GM06990 (cell line): ENCODE measurements around the gene COBLL1.

Source experiments
- DNase-seq: peaks from one replicate; pipeline ENCODE4 v3.0.0-alpha.2; 2011; ENCODE audit not compliant: insufficient read length; ENCODE audit errors: extremely low read depth
- H3K27me3 ChIP-seq: replicated peaks from 2 replicates; pipeline ENCODE4 v1.6.0; 2011; ENCODE audit warnings: low read length; ENCODE audit not compliant: control insufficient read depth, insufficient read depth
- H3K36me3 ChIP-seq: 2 replicates; pipeline ENCODE4 v1.5.1; 2011; ENCODE audit warnings: low read length; ENCODE audit not compliant: control insufficient read depth, insufficient read depth
- H3K4me3 ChIP-seq: replicated peaks from 2 replicates; pipeline ENCODE4 v1.5.1; 2011; ENCODE audit warnings: low read depth, mild to moderate bottlenecking, control low read depth, low read length
- TF ChIP-seq, protein P1 (sequence below): IDR thresholded peaks from 2 replicates; pipeline ENCODE4 v1.5.1; 2011; ENCODE audit warnings: low read length, control low read depth, mild to moderate bottlenecking, inconsistent platforms; ENCODE audit not compliant: insufficient read depth, poor library complexity, severe bottlenecking

Gene COBLL1

DNA sequence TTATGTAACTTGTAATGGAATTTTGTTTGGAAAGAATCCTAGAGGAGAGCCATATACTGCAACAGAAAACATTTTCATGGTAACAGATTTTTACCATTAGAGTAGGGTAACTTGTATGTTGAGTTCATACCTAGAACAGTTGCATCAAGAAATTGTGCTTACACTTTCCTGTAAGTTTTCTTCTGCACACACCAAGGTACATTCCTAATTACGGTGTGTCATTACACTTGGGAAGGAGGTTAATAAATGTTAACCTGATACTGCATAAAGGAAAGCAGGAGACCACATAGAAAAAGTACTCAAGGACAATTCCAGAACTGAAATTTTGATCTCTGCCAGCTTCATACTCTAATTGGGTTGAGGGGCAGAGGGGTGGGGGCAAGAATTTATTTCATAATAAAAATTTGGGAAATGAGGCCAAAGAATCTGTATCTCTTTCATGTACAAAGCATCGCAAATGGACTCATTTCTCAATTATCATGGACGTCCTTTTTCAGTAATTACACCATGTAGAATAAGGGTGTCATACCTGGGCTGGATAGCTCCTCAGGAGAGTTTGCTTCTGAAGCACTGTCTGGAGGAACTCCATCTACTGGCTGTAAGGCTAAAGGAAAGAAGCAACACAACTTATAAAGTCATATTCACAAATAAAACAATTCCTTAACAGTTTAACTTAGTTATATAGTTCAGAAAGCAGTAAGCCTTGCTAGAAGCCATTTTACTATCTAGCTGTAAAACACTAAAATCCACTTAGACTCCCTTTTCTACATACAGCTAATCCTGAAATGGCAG is 137.5 kb downstream of the COBLL1 start:
- Histone ChIP-seq H3K27me3 (no peaks in the 10 kb centered on the region; the same call in 1 of the 2 replicates), H3K4me3 (no peak overlapping the region), H3K36me3 (no peaks in the 10 kb centered on the region)
- DNase-seq: no peak
- TF ChIP-seq, protein P1, sequence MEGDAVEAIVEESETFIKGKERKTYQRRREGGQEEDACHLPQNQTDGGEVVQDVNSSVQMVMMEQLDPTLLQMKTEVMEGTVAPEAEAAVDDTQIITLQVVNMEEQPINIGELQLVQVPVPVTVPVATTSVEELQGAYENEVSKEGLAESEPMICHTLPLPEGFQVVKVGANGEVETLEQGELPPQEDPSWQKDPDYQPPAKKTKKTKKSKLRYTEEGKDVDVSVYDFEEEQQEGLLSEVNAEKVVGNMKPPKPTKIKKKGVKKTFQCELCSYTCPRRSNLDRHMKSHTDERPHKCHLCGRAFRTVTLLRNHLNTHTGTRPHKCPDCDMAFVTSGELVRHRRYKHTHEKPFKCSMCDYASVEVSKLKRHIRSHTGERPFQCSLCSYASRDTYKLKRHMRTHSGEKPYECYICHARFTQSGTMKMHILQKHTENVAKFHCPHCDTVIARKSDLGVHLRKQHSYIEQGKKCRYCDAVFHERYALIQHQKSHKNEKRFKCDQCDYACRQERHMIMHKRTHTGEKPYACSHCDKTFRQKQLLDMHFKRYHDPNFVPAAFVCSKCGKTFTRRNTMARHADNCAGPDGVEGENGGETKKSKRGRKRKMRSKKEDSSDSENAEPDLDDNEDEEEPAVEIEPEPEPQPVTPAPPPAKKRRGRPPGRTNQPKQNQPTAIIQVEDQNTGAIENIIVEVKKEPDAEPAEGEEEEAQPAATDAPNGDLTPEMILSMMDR: no peak

GRCh38 chr2:164701565-164701964 is 140.1 kb downstream of the COBLL1 start:
- no peaks in the 10 kb centered on the region for H3K36me3 ChIP-seq
- H3K4me3 ChIP-seq: no peak overlapping the region
- no peak for DNase-seq
- TF ChIP-seq, protein P1: no peak
- no peaks in the 10 kb centered on the region; the same call in 1 of the 2 replicates for H3K27me3 ChIP-seq

DNA sequence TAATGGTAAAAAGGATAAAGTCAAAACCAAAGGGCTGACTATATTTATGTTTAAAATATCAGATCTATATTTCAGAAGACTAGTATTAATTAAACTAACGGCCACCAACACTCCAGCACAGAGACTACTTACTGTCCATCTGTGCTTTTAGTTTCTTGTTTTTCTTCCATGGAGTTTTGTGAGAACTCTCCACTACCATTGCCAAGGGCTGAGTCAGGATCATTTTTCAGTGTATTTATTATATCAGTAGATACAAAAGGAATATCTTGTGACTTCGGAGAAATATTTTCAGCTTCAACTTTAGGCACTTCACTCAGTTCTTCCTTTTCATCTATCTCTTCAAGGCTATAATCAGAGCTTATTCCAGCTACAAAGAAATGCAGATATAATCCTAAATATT is 141.2 kb downstream of the COBLL1 start:
- TF ChIP-seq, protein P1: no peak
- H3K36me3 ChIP-seq: no peaks in the 10 kb centered on the region
- H3K27me3 ChIP-seq: no peaks in the 10 kb centered on the region; the same call in 1 of the 2 replicates

DNA sequence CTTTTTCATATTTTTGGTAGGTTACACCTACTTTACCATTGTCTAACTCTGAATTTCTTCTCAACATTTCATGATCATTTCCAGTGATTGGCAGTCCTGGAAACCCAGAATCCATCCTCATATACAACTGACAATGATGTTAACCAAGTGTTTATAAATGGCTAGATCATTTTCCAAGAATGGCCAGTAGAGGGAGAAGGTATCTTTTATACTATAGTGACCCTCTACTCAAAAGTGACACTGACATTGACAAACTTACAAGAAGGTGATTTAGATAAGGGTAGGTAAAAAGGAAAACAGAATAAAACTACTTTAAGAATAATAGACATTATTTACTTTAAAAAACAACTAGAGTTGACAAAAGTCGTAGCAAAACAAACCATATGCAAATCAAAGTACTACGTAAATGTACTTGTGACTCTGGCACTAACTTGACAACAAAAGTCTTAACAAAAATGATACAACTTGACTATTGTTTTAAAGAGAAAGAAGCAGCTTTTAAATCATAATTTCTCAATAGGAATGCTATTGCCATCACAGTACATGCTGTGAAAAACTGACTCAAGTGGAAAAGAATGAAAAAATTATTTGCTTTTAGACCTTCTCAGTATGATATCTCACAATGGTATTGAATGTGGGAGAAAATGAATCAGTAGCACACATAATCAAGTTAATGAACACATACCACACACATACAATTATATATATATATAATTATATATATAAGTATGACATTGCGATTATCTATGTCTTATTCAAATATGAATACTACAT is 143.7 kb downstream of the COBLL1 start:
- Histone ChIP-seq H3K4me3 (no peak overlapping the region), H3K36me3 (no peaks in the 10 kb centered on the region), H3K27me3 (no peaks in the 10 kb centered on the region)
- no peak for DNase-seq
- TF ChIP-seq, protein P1: peak; percentile 45

More for the DNA sequence above, 141.2 kb downstream of the COBLL1 start:
- DNase-seq: no peak
- H3K4me3 ChIP-seq: no peak overlapping the region

DNA sequence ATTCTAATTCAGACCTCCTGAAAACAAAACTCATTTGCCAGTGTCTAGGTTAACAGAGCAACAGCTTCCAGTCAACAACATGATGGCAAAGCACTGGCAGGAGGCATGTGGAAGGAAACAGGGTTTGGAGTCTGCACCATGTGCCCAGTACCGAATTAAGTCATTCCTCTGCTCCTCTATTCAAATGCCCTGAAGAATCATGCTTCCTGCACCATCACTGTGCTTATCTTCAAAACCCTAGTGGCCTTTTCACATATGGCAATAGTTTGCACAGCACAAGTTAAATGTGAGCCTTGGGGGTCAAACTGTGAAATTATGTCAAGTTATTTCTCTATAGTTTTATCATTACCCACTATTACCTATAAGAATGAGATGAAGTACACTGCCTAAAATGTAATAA is 145.0 kb downstream of the COBLL1 start:
- TF ChIP-seq, protein P1: no peak
- no peak for DNase-seq
- Histone ChIP-seq H3K4me3 (no peak overlapping the region), H3K27me3 (no peaks in the 10 kb centered on the region), H3K36me3 (no peaks in the 10 kb centered on the region)
